Loucy (cell line): ENCODE measurements around the gene GRIK2.

Experiments
- H2AFZ ChIP-seq: fragments of 200-600 bp; sonication (generic); 2 replicates; pipeline ENCODE4 v1.6.0; 2016; ENCODE audit warnings: antibody characterized with exemption, mild to moderate bottlenecking, low read length, moderate library complexity
- H3F3A ChIP-seq: fragments of 200-600 bp; 2 replicates; pipeline ENCODE4 v1.6.0; 2016; ENCODE audit warnings: antibody characterized with exemption, low read depth, mild to moderate bottlenecking
- H3K27me3 ChIP-seq: fragments of 200-600 bp; sonication (generic); 2 replicates; pipeline ENCODE4 v1.6.1; 2014; ENCODE audit warnings: low read length, mild to moderate bottlenecking; ENCODE audit not compliant: insufficient read depth, poor library complexity, severe bottlenecking
- H3K36me3 ChIP-seq: fragments of 200-600 bp; sonication (generic); 2 replicates; pipeline ENCODE4 v1.6.1; 2016; ENCODE audit warnings: low read length; ENCODE audit not compliant: insufficient read depth
- H3K4me1 ChIP-seq: fragments of 200-600 bp; sonication (generic); 2 replicates; pipeline ENCODE4 v1.5.1; 2014; ENCODE audit warnings: low read length, mild to moderate bottlenecking; ENCODE audit not compliant: insufficient read depth, poor library complexity, severe bottlenecking
- H3K4me2 ChIP-seq: fragments of 200-600 bp; sonication (generic); 2 replicates; pipeline ENCODE4 v1.6.0; 2014; ENCODE audit warnings: antibody characterized with exemption, low read length, low read depth, mild to moderate bottlenecking; ENCODE audit not compliant: poor library complexity, severe bottlenecking
- H3K4me3 ChIP-seq: fragments of 200-600 bp; sonication (generic); 2 replicates; pipeline ENCODE4 v1.5.1; 2014; ENCODE audit warnings: low read length, mild to moderate bottlenecking, mixed read lengths; ENCODE audit not compliant: poor library complexity, severe bottlenecking
- H3K79me2 ChIP-seq: fragments of 200-600 bp; sonication (generic); 2 replicates; pipeline ENCODE4 v1.6.1; 2014; ENCODE audit warnings: low read length; ENCODE audit not compliant: insufficient read depth
- H3K9ac ChIP-seq: fragments of 200-600 bp; sonication (generic); 2 replicates; pipeline ENCODE4 v1.6.0; 2014; ENCODE audit warnings: mild to moderate bottlenecking, low read depth, low read length, moderate library complexity; ENCODE audit not compliant: poor library complexity, severe bottlenecking
- H3K9me2 ChIP-seq: fragments of 200-600 bp; sonication (generic); replicated peaks from 2 replicates; pipeline ENCODE4 v1.6.1; 2016; ENCODE audit warnings: low read depth, low read length, mixed read lengths
- H3K9me3 ChIP-seq: fragments of 200-600 bp; sonication (generic); 2 replicates; pipeline ENCODE4 v1.6.1; 2014; ENCODE audit warnings: mild to moderate bottlenecking, antibody characterized with exemption, low read length, low read depth; ENCODE audit not compliant: insufficient read depth
- H4K20me1 ChIP-seq: fragments of 200-600 bp; sonication (generic); 2 replicates; pipeline ENCODE4 v1.6.0; 2014; ENCODE audit warnings: antibody characterized with exemption, low read length, mild to moderate bottlenecking; ENCODE audit not compliant: insufficient read depth, poor library complexity, severe bottlenecking
- EZH2phosphoT487 ChIP-seq: fragments of 200-600 bp; IDR thresholded peaks from 2 replicates; pipeline ENCODE4 v1.6.1; 2018; ENCODE audit warnings: antibody characterized with exemption, mild to moderate bottlenecking, moderate library complexity, borderline replicate concordance
- TF ChIP-seq, protein P1 (sequence below): fragments of 200-600 bp; sonication (generic); conservative IDR thresholded peaks from 2 replicates; pipeline ENCODE4 v1.5.1; 2014; ENCODE audit warnings: mild to moderate bottlenecking, antibody characterized with exemption, low read length

Gene GRIK2

DNA sequence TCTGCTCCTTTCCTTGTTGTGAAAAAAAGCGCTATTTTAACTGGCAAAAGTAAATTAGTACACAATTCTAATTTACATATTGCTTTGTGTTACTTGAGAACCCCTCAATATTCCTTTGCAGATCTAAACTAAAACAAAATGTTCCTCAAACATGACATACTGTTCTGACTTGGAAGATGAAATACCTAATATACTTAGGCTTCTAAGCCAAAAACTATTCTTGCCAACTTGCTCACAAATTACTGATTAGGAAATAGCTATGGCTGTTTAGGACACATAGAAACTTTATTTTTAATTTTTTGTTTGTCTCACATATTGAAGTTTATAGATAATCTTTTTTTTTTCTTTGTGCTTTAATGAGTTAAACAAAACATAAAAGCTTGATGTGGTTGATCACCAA is 542.2 kb downstream of the GRIK2 start:
- no peaks in the 10 kb centered on the region for H3F3A ChIP-seq
- H3K4me3 ChIP-seq = no peak overlapping the region
- H3K9me2 ChIP-seq = no peaks in the 10 kb centered on the region
- no peaks in the 10 kb centered on the region for H3K4me1 ChIP-seq
- H3K27me3 ChIP-seq = no peaks in the 10 kb centered on the region
- no peaks in the 10 kb centered on the region for H4K20me1 ChIP-seq
- no peaks in the 10 kb centered on the region for H3K79me2 ChIP-seq
- H3K9ac ChIP-seq = no peak overlapping the region
- H3K4me2 ChIP-seq = no peak overlapping the region
- no peak overlapping the region for H2AFZ ChIP-seq
- no peaks in the 10 kb centered on the region for H3K9me3 ChIP-seq
- H3K36me3 ChIP-seq = no peaks in the 10 kb centered on the region
- TF ChIP-seq EZH2phosphoT487 = no peak
- TF ChIP-seq, protein P1, sequence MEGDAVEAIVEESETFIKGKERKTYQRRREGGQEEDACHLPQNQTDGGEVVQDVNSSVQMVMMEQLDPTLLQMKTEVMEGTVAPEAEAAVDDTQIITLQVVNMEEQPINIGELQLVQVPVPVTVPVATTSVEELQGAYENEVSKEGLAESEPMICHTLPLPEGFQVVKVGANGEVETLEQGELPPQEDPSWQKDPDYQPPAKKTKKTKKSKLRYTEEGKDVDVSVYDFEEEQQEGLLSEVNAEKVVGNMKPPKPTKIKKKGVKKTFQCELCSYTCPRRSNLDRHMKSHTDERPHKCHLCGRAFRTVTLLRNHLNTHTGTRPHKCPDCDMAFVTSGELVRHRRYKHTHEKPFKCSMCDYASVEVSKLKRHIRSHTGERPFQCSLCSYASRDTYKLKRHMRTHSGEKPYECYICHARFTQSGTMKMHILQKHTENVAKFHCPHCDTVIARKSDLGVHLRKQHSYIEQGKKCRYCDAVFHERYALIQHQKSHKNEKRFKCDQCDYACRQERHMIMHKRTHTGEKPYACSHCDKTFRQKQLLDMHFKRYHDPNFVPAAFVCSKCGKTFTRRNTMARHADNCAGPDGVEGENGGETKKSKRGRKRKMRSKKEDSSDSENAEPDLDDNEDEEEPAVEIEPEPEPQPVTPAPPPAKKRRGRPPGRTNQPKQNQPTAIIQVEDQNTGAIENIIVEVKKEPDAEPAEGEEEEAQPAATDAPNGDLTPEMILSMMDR = no peak

DNA sequence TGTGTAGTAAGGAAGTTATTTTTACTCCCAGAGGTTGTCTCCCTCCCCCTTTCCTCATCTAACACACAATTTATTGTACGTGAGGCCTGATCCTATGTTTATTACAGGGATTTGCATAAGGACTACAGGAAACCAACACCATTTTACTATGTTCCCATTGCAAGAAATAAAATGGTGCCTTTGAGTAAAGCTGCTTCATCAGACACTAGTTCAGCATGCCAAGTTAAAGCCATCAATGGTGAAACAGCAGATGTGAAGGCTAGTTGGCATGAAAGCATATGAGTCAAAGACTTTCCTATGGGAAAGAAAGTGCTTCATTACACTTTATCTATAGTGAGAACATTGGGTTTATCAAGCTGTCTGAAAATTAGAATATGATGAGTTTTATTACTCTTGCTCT is 543.0 kb downstream of the GRIK2 start:
- no peaks in the 10 kb centered on the region for H3K9me3 ChIP-seq
- H2AFZ ChIP-seq = no peak overlapping the region
- H3F3A ChIP-seq = no peaks in the 10 kb centered on the region
- no peak overlapping the region for H3K4me3 ChIP-seq
- H3K36me3 ChIP-seq = no peaks in the 10 kb centered on the region
- H3K4me1 ChIP-seq = no peaks in the 10 kb centered on the region
- no peaks in the 10 kb centered on the region for H4K20me1 ChIP-seq
- no peaks in the 10 kb centered on the region for H3K27me3 ChIP-seq
- H3K9ac ChIP-seq = no peak overlapping the region
- TF ChIP-seq, protein P1 = no peak
- no peak for TF ChIP-seq EZH2phosphoT487
- no peak overlapping the region for H3K4me2 ChIP-seq
- no peaks in the 10 kb centered on the region for H3K9me2 ChIP-seq
- no peaks in the 10 kb centered on the region for H3K79me2 ChIP-seq

DNA sequence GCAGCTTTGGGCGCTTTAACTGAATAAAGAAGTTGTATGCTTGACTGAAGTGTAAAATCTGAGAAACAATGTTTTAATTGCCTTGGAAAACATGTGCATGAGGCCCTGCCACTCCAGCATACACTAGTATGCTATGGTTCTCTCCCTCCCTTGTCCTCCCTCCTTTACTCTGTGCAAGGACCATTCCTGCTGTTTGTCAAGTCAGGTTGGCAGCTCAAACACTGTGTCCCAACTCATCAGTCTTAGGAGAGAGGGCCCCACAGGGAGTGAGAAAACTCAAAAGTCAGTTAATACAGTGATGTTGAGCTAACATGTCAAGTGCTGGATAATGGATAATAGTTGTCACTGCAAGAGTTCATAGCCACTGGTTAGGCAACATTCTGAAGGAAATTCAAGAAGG is 543.6 kb downstream of the GRIK2 start:
- Histone ChIP-seq H3K4me3 (no peak overlapping the region), H3K9me2 (no peaks in the 10 kb centered on the region), H4K20me1 (no peaks in the 10 kb centered on the region), H2AFZ (no peak overlapping the region), H3K9me3 (0 out of 2 replicates have a peak, but pooled peaks cover 2% of the 10 kb centered on the region), H3K27me3 (no peaks in the 10 kb centered on the region), H3K9ac (no peak overlapping the region), H3K4me2 (no peak overlapping the region), H3K36me3 (no peaks in the 10 kb centered on the region), H3K4me1 (no peaks in the 10 kb centered on the region), H3K79me2 (no peaks in the 10 kb centered on the region), H3F3A (no peaks in the 10 kb centered on the region)
- TF ChIP-seq, protein P1 = no peak
- no peak for TF ChIP-seq EZH2phosphoT487
